ENCODE data around the gene LTB4R2.

LTB4R2 gene

DNA sequence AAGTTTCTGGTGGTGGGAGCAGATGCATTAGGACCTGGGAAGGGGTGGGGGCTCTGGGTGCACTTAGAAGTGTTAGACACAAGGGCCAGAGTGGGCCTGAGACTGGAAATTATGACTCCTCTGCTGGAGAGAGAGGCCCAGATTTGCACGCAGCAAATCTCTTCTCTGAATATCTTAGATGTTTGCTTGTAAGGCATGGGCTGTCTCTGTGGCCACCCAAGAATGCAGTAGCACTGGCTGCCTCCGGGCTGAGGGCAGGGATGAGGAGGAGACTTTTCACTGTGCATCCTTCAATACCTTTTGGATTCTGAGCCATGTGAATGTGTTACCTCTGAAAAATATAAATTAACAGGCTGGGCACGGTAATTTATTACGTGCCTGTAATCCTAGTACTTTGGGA lies 24.6 kb upstream of the LTB4R2 start:
- Mint-ChIP-seq H3K4me3 (no peak overlapping the region), H3K4me1 (peaks cover 15% of the 10 kb centered on the region), H3K9me3 (no peaks in the 10 kb centered on the region), H3K27ac (no peak overlapping the region), H3K36me3 (peaks cover 8% of the 10 kb centered on the region)
- ATAC-seq: no peak
- no peak for DNase-seq (ENCODE audit: low spot score in 2 of 2)

DNA sequence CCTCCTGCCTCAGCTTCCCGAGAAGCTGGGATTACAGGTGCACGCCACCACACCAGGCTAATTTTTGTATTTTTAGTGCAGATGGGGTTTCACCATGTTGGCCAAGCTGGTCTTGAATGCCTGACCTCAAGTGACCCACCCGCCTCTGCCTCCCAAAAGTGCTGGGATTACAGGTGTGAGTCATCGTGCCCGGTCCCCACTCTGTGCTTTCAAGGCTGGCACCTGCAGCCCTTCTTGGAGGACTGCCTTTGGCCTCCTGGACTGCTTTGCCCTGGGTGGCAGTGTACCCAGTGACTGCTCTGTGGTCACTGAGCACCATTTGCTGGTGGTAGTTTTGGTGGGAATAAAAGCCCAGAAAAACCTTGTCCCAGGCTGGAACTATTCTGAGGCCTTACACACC lies 22.9 kb upstream of the LTB4R2 start:
- no peak overlapping the region for H3K4me3 Mint-ChIP-seq
- no peaks in the 10 kb centered on the region for H3K9me3 Mint-ChIP-seq
- H3K4me1 Mint-ChIP-seq: peaks cover 24% of the 10 kb centered on the region
- ATAC-seq: no peak
- H3K27ac Mint-ChIP-seq: no peak overlapping the region
- H3K36me3 Mint-ChIP-seq: peaks cover 24% of the 10 kb centered on the region
- no peak for DNase-seq (ENCODE audit: low spot score in 2 of 2)

DNA sequence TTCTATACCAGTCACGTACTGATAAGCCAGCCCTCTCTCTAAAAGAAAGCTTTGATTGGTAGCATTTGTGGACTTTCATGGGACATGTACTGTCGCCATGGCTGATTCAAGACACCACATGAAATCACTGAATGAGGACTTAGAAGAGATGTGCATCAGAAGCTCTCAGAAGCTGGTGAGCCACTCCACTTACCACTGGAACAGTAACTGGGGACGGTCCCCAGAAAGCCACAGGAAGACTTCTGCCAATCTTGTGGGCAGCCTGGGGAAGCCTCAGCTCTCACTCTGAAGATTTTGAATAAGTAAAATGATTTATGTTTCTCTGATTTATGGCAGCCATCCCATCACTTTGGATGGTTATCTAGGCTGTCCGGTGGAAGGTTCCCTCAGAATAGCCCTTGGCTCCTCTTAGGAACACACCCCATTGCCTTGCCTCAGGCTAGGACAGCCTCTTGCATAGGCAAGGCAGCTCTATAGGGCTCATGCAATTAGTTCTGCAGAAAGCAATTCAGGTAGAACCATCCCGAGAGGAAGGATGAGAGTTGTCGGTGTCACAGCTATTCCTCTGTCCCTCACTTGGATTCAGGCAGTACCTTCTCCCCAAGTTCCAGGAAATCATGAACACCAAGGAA lies 20.2 kb upstream of the LTB4R2 start:
- peaks cover 28% of the 10 kb centered on the region for H3K4me1 Mint-ChIP-seq
- H3K4me3 Mint-ChIP-seq: no peak overlapping the region
- no peak overlapping the region for H3K27ac Mint-ChIP-seq
- ATAC-seq (peak; percentile 99), DNase-seq (ENCODE audit: low spot score in 2 of 2) (peak; percentile 14 to 68)
- H3K36me3 Mint-ChIP-seq: peaks cover 42% of the 10 kb centered on the region
- no peaks in the 10 kb centered on the region for H3K9me3 Mint-ChIP-seq

DNA sequence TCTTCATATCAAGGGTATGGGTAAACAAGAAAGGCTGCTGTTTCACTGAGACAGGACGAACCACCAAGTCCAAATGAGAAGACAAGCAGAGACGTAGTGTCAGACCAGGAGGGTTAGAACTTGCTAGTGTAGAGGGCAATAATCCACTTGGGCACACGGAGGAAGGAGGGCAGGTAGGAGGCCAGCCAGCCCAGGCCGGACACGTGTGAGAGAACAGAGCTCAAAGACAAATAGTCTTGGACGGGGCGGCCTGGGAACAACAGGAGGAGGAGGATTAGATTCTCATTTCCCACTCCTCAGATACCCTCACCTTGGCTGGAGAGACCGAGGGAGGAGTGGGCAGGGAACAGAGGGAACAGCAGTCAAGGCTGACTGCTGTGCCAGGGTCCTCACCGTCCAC lies 19.2 kb upstream of the LTB4R2 start:
- Mint-ChIP-seq H3K4me1 (peaks cover 29% of the 10 kb centered on the region), H3K27ac (no peak overlapping the region), H3K9me3 (no peaks in the 10 kb centered on the region), H3K36me3 (peaks cover 51% of the 10 kb centered on the region), H3K4me3 (no peak overlapping the region)
- ATAC-seq (no peak), DNase-seq (ENCODE audit: low spot score in 2 of 2) (no peak)

DNA sequence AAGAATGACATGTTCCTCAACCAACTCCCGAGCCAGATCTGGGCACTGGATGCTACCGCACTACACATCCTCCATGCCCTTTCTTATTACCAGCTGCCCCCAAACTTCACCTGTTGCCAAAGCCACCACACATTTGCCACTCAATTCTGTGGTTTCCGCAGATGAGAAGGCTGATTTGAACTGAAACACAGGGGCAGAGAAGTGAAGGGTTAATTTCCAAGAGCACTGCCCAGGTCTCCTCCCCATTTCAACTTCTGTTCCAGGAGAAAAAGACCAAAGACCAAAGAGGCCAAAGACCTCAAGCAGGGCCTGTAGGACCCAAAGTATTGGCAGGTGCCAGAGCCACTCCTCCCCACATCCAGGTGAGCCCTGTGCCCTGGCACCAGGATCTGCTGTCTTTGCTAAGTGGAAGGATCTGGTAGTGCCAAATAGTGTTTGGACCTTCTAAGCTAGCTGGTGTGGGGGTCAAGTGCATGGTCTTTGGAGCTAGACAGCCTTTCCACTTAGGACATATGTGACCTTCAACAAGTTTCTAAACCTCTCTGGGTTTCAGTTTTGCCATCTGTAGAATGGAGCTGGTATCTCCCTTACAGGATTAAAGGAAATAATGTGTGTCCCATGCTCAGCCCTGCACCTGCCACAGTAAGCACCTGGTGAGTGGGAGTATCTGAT lies 18.4 kb upstream of the LTB4R2 start:
- Mint-ChIP-seq H3K4me3 (no peak overlapping the region), H3K4me1 (peaks cover 34% of the 10 kb centered on the region), H3K36me3 (peaks cover 60% of the 10 kb centered on the region), H3K9me3 (no peaks in the 10 kb centered on the region), H3K27ac (no peak overlapping the region)
- DNase-seq (ENCODE audit: low spot score in 2 of 2) (no peak), ATAC-seq (no peak)

DNA sequence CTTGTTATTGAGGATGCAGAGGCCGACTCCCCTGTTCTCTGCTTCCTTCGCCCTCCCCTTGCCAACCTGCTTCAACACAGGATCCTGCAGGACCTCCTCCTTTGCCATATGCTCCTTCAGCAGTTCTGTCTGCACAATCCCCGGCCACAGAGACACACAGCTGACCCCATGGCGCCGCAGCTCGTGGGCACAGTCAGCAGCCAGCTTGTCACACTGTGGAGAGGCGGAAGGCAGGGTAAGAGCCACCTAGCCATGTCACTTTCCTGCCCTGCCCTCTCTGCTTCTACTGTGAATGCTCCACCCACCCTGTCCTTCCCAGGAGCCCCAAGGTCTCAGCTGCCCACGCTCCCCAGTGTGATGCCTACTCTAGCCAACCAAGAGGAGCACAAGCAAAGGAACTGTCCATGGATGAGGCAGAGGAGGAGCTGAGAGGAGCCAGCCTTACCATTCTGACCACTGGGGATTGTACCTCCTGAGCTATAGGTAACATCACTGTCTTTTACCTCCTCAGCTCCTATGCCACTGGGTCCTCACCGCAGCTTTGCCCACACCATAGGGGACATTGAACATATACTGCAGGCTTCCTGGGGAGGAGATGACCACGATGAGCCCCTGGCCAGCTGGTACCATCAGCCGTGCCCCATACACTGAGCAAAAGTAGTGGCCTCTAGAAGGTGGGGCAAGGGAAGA lies 17.7 kb upstream of the LTB4R2 start:
- H3K36me3 Mint-ChIP-seq: peaks cover 65% of the 10 kb centered on the region
- peaks cover 40% of the 10 kb centered on the region for H3K4me1 Mint-ChIP-seq
- DNase-seq (ENCODE audit: low spot score in 2 of 2): no peak
- peak overlapping the region; percentile 60 for H3K27ac Mint-ChIP-seq
- H3K4me3 Mint-ChIP-seq: no peak overlapping the region
- ATAC-seq: no peak
- no peaks in the 10 kb centered on the region for H3K9me3 Mint-ChIP-seq

DNA sequence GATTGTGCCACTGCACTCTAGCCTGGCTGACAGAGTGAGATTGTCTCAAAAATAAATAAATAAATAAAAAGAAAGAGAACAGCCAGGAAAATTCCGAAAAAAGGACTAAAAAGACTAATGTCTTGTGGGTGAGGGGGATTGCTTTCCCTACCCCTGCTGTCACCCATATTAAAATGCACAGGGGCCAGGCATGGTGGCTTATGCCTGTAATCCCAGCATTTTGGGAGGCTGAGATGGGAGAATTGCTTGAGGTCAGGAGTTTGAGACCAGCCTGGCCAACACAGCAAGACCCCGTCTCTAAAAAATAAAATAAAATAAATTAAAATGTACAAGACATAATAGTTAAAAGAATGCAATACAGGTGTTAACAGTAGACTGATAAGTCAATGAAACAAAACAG lies 16.4 kb upstream of the LTB4R2 start:
- Mint-ChIP-seq H3K27ac (no peak overlapping the region), H3K9me3 (no peaks in the 10 kb centered on the region), H3K36me3 (peaks cover 65% of the 10 kb centered on the region), H3K4me1 (peaks cover 48% of the 10 kb centered on the region), H3K4me3 (no peak overlapping the region)
- ATAC-seq: no peak
- DNase-seq (ENCODE audit: low spot score in 2 of 2): no peak

DNA sequence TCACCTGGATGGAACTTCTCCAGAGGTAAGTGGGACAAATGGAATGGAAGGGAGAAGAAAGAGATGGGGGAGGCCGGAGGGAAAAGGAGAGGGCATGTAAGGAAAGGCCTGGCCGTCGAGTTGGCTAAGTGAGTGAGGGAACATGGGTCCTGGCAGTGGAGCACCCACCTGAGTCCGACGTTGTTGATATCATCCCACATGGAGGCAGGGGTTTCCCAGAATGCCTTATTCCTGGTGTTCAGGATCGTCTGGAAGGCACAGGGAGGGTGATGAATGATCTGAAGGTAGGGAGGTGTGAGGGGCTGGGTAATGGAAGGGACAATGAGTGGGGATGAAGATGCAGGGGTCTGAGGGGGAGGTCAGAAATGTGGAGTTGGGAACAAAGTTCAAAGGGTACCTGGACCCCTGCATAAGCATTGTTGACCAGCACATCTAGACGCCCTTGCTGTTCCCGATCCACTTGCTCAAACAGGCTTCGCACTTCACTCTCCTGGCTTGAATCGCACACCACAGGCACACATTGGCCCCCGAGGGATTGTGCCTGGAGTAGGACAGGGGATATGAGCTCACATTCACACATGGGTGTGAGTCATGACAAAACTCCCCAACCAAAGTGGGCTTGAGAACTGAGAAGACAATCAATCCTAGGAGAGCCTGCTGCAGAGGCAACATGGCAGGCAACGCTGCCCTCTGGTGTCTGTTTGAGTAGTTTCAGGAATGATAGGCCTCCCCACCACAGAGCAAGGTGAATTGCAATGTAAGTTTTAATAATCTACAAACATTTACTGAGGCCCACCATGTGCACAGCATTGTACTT lies 13.4 kb upstream of the LTB4R2 start:
- H3K36me3 Mint-ChIP-seq: peaks cover 66% of the 10 kb centered on the region
- H3K4me1 Mint-ChIP-seq: peaks cover 50% of the 10 kb centered on the region
- ATAC-seq (peak; percentile 89), DNase-seq (ENCODE audit: low spot score in 2 of 2) (peak; percentile 42 to 76)
- H3K9me3 Mint-ChIP-seq: no peaks in the 10 kb centered on the region
- H3K27ac Mint-ChIP-seq: peak overlapping the region; percentile 43
- peak overlapping the region; percentile 10 for H3K4me3 Mint-ChIP-seq

DNA sequence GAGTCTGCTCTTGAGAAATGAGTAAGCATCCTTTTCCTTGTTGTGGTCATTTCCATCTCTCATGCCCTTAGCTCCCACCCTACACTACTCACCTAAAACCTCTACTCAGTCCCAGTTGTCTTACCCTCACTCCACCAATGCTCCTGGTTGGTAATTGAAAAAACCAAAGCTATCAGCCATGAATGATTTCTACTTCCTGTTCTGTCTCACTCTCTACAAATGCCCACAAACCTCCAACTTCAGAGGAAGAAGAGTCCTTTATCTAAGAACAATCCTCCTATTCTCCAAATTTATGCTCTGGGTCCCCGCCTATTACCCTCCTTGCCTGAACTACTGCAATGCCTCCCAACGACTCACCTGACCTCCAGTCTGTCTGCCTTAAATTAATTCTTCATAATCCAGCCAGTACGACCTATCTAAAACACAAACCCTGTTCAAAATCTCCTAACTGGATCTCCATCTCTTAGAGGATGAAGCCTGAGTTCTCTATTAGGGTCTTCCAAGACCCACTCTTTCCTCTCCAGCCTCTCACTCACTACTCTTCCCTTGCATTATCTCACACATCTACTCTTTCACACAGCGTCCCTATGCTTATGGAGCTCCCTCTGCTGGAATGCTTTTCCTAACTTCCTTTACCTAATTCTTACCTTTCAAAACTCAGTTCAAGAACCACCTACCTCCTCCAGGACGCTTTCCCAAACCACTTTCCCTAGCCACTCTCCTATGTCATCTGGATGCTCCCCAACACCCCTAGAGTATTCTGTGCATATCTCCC lies 12.6 kb upstream of the LTB4R2 start:
- ATAC-seq: peak; percentile 40
- Mint-ChIP-seq H3K9me3 (no peaks in the 10 kb centered on the region), H3K27ac (peak overlapping the region; percentile 43), H3K4me1 (peaks cover 53% of the 10 kb centered on the region), H3K36me3 (peaks cover 66% of the 10 kb centered on the region), H3K4me3 (peak overlapping the region; percentile 2)
- DNase-seq (ENCODE audit: low spot score in 2 of 2): no peak

DNA sequence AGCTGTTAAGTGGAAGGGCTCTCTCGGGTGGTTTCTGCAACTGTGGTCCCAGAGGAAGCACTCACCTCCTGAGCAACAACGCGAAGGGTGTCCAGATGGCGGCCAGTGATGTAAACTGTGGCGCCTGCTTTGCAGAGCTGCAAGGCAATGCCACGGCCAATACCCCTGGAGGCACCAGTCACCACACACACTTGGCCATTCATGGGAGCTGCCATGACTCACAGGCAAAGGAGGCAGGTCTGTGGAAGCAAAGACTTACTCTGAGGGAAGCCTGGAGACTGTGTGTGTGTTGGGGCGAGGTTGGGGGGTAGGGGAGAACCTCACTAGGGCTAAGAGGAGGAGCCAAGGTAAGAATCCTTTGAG lies 11.1 kb upstream of the LTB4R2 start:
- Mint-ChIP-seq H3K9me3 (no peaks in the 10 kb centered on the region), H3K4me1 (peaks cover 53% of the 10 kb centered on the region), H3K27ac (peak overlapping the region; percentile 91), H3K4me3 (peak overlapping the region; percentile 87), H3K36me3 (peaks cover 75% of the 10 kb centered on the region)
- ATAC-seq: peak; percentile 9
- DNase-seq (ENCODE audit: low spot score in 2 of 2): no peak

DNA sequence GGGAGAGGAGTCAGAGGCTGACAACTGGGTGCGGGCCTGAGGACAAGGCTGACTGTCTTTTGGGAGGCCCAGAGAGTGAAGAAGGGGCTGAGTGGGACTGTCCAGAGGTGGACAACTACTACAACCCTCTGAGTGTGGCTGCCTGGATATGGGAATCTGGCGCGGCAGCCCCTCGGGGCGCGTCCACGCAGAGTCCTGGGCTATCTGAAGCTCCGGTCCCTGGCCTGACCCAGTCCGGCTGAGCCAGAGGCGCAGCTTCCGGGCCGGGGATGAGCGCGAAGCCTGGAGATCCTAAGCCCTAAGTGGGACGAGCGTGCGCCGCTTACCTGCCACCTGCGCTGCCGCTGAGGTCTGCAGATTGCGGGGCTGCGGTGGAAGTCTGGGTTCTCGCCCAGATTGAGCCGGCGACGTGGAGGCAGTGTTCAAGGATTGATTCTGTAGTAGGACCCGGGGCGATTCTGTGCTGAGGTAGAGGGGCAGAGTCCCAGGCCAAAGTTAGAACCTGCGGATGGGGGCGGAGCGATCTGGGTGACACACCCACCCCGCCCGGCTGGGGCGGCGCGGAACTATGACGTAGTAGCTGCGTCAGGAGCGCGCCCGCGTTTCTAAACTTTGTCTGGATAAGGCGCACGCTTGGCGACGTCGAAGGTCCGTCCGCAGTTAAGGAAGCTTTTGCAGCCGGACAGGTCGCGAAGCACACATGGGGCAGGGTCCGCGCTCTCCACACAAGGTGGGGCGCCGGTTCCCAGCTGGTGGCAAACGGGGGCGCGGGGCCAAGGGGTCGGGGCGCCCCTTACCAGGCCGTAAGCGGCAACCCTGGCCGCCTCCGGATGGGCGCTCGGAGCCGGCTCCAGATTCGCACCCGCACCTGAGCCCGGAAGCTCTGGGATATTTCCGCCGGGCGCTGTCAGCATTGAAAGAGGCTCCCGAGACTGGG lies 10.4 kb upstream of the LTB4R2 start, which contains the start of the genes DHRS1 and NOP9:
TSS of gene DHRS1 (minus strand) at position 526 of the 937 bp plus-strand sequence. CDS start 674 bp downstream, outside the sequence.
TSS of gene NOP9 (plus strand) at position 596 of the 937 bp plus-strand sequence. CDS start at position 701, 105 bp downstream.
- H3K27ac Mint-ChIP-seq: peak within 1 kb of the TSS; percentile 91
- H3K4me1 Mint-ChIP-seq: peaks cover 53% of the 10 kb centered on the region
- peak; percentile 96 for DNase-seq (ENCODE audit: low spot score in 2 of 2)
- peaks cover 75% of the 10 kb centered on the region for H3K36me3 Mint-ChIP-seq
- ATAC-seq: peak; percentile 85
- no peaks in the 10 kb centered on the region for H3K9me3 Mint-ChIP-seq
- peak within 1 kb of the TSS; percentile 87 for H3K4me3 Mint-ChIP-seq

DNA sequence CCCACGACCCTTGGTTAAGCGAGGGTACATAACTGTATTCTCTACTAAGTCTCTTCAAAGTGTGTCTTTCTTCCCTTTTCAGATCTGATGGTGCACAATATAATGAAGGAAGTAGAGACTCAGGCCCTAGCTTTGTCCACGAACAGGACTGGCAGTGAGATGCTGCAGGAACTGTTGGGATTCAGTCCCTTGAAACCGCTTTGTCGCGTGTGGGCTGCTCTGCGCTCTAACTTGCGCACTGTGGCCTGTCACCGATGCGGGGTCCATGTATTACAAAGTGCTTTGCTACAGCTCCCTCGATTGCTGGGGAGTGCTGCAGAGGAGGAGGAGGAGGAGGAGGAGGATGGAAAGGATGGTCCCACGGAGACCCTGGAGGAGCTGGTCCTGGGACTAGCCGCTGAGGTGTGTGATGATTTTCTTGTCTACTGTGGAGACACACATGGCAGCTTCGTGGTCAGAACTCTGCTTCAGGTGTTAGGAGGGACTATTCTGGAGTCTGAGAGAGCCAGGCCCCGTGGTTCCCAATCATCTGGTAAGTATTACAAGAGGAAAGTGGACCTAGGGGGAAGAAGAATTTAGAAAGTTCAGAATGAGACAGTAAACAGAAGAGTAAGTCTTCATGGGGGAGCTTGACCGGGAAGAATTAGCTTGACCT lies 9.5 kb upstream of the LTB4R2 start:
- H3K27ac Mint-ChIP-seq: peak overlapping the region; percentile 91
- H3K4me1 Mint-ChIP-seq: peaks cover 59% of the 10 kb centered on the region
- peaks cover 76% of the 10 kb centered on the region for H3K36me3 Mint-ChIP-seq
- H3K9me3 Mint-ChIP-seq: no peaks in the 10 kb centered on the region
- H3K4me3 Mint-ChIP-seq: peak overlapping the region; percentile 87
- no peak for ATAC-seq
- no peak for DNase-seq (ENCODE audit: low spot score in 2 of 2)

DNA sequence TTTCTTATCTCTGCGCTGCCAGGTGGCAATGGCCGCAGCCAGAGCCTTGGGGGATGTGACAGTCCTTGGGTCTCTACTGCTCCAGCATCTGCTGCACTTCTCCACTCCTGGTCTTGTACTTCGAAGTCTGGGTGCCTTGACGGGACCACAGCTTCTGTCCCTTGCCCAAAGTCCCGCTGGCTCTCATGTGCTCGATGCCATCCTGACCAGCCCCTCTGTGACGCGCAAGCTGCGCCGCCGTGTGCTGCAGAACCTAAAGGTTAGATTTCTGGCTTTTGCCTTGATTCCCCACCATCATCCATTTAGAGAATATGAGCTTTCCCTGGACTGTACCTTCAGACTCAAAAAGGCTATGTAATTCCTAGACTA lies 5.9 kb upstream of the LTB4R2 start:
- Mint-ChIP-seq H3K36me3 (peaks cover 92% of the 10 kb centered on the region), H3K9me3 (no peaks in the 10 kb centered on the region), H3K4me1 (peaks cover 48% of the 10 kb centered on the region), H3K27ac (no peak overlapping the region), H3K4me3 (no peak overlapping the region)
- DNase-seq (ENCODE audit: low spot score in 2 of 2): no peak
- ATAC-seq: no peak
